Fibroblast of the conjunctiva (primary cell): ENCODE data around the gene ASB10.

Experiments used
- DNase-seq: peaks from one replicate; pipeline ENCODE4 v3.0.0-alpha.2; 2010; ENCODE audit warnings: low read depth

Gene ASB10

GRCh38 chr7:151210087-151210854 is 23.2 kb upstream of the ASB10 start, which contains the start of gene H2BK1:
H2BK1 (minus strand) TSS chr7:151210488; CDS start chr7:151210318, 170 bp downstream.
- no peak for DNase-seq

GRCh38 chr7:151209588-151209987 is 22.5 kb upstream of the ASB10 start:
- DNase-seq = no peak

GRCh38 chr7:151208253-151208862 is 21.3 kb upstream of the ASB10 start:
- no peak for DNase-seq

GRCh38 chr7:151207804-151208203 is 20.8 kb upstream of the ASB10 start:
- no peak for DNase-seq

GRCh38 chr7:151207315-151207714 is 20.3 kb upstream of the ASB10 start:
- DNase-seq = no peak

GRCh38 chr7:151206914-151207313 is 19.9 kb upstream of the ASB10 start:
- DNase-seq = no peak

GRCh38 chr7:151205730-151206129 is 18.7 kb upstream of the ASB10 start:
- no peak for DNase-seq

GRCh38 chr7:151204383-151205032 is 17.5 kb upstream of the ASB10 start:
- DNase-seq = no peak

GRCh38 chr7:151202836-151203235 is 15.8 kb upstream of the ASB10 start:
- no peak for DNase-seq

GRCh38 chr7:151201751-151202150 is 14.7 kb upstream of the ASB10 start:
- DNase-seq = no peak

- no peak for DNase-seq
Measured at GRCh38 chr7:151201344-151201743, 14.3 kb upstream of the ASB10 start.

- DNase-seq = no peak
Measured at GRCh38 chr7:151198945-151199848, 12.1 kb upstream of the ASB10 start.

- DNase-seq = no peak
Measured at GRCh38 chr7:151197932-151198331, 10.9 kb upstream of the ASB10 start.

- no peak for DNase-seq
Measured at GRCh38 chr7:151195616-151196450, 8.8 kb upstream of the ASB10 start.

- no peak for DNase-seq
Measured at GRCh38 chr7:151194188-151194587, 7.1 kb upstream of the ASB10 start.

GRCh38 chr7:151193203-151193978 is 6.3 kb upstream of the ASB10 start:
- DNase-seq = no peak

GRCh38 chr7:151192002-151192539 is 5.0 kb upstream of the ASB10 start:
- DNase-seq = no peak

- no peak for DNase-seq
Measured at GRCh38 chr7:151191544-151191943, 4.5 kb upstream of the ASB10 start.

- DNase-seq = no peak
Measured at GRCh38 chr7:151189038-151189437, 2.0 kb upstream of the ASB10 start.

- DNase-seq = no peak
Measured at GRCh38 chr7:151188252-151188542, 1.1 kb upstream of the ASB10 start.
